GM23338 (cell line): Measurements from ENCODE around the gene ASB14.

ENCODE experiments used
- CREB1 ChIP-seq: fragments of 250-450 bp; sonication (Bioruptor Pico); IDR thresholded peaks from 2 replicates; pipeline ENCODE4 v1.5.0; 2020; ENCODE audit warnings: low read depth, mild to moderate bottlenecking, moderate library complexity
- ETS1 ChIP-seq: IDR thresholded peaks from 2 replicates; pipeline ENCODE4 v1.6.1; 2016; ENCODE audit warnings: antibody characterized with exemption
- EZH2 ChIP-seq: fragments of 200-600 bp; sonication (generic); IDR thresholded peaks from one replicate; pipeline ENCODE4 v1.8.0; 2017; ENCODE audit warnings: antibody characterized with exemption, mild to moderate bottlenecking, low read depth; ENCODE audit not compliant: unreplicated experiment
- NANOG ChIP-seq: IDR thresholded peaks from 2 replicates; pipeline ENCODE4 v1.6.1; 2016; ENCODE audit warnings: antibody characterized with exemption, borderline replicate concordance
- POLR2AphosphoS5 ChIP-seq: IDR thresholded peaks from 2 replicates; pipeline ENCODE4 v1.6.1; 2016; ENCODE audit warnings: antibody characterized with exemption, low read depth
- TF ChIP-seq, protein P1 (sequence below): IDR thresholded peaks from one replicate; pipeline ENCODE4 v1.6.1; 2018; ENCODE audit warnings: antibody characterized with exemption; ENCODE audit not compliant: unreplicated experiment
- TF ChIP-seq, protein P2 (sequence below), 2 experiments: fragments of 200-600 bp in 1 of 2; sonication (generic) in 1 of 2; conservative IDR thresholded peaks; 2 replicates each; pipeline versions ENCODE4 v1.5.1 to v1.6.1; 2016 to 2017; ENCODE audit warnings: antibody characterized with exemption in 2 of 2, low read depth in 2 of 2, mild to moderate bottlenecking in 2 of 2, moderate library complexity in 1 of 2

- TF ChIP-seq, protein P1, sequence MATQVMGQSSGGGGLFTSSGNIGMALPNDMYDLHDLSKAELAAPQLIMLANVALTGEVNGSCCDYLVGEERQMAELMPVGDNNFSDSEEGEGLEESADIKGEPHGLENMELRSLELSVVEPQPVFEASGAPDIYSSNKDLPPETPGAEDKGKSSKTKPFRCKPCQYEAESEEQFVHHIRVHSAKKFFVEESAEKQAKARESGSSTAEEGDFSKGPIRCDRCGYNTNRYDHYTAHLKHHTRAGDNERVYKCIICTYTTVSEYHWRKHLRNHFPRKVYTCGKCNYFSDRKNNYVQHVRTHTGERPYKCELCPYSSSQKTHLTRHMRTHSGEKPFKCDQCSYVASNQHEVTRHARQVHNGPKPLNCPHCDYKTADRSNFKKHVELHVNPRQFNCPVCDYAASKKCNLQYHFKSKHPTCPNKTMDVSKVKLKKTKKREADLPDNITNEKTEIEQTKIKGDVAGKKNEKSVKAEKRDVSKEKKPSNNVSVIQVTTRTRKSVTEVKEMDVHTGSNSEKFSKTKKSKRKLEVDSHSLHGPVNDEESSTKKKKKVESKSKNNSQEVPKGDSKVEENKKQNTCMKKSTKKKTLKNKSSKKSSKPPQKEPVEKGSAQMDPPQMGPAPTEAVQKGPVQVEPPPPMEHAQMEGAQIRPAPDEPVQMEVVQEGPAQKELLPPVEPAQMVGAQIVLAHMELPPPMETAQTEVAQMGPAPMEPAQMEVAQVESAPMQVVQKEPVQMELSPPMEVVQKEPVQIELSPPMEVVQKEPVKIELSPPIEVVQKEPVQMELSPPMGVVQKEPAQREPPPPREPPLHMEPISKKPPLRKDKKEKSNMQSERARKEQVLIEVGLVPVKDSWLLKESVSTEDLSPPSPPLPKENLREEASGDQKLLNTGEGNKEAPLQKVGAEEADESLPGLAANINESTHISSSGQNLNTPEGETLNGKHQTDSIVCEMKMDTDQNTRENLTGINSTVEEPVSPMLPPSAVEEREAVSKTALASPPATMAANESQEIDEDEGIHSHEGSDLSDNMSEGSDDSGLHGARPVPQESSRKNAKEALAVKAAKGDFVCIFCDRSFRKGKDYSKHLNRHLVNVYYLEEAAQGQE = no peak
- TF ChIP-seq, protein P2, sequence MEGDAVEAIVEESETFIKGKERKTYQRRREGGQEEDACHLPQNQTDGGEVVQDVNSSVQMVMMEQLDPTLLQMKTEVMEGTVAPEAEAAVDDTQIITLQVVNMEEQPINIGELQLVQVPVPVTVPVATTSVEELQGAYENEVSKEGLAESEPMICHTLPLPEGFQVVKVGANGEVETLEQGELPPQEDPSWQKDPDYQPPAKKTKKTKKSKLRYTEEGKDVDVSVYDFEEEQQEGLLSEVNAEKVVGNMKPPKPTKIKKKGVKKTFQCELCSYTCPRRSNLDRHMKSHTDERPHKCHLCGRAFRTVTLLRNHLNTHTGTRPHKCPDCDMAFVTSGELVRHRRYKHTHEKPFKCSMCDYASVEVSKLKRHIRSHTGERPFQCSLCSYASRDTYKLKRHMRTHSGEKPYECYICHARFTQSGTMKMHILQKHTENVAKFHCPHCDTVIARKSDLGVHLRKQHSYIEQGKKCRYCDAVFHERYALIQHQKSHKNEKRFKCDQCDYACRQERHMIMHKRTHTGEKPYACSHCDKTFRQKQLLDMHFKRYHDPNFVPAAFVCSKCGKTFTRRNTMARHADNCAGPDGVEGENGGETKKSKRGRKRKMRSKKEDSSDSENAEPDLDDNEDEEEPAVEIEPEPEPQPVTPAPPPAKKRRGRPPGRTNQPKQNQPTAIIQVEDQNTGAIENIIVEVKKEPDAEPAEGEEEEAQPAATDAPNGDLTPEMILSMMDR (conservative IDR thresholded peaks at IDR 0.05; ENCODE audit: low read depth in 2 of 2) = no peak
- TF ChIP-seq CREB1 (CRISPR knock-in tag) (no peak), POLR2AphosphoS5 (no peak), NANOG (no peak), ETS1 (no peak), EZH2 (no peak)
These were observed 31.4 kb downstream of the ASB14 start for GRCh38 chr3:57261119-57261518.
